ENCODE results near the gene HIPK3.
A peak's percentile ranks its signal among the peaks of the same experiment; 100 is the strongest.
"Not testable (repeated sequence)": the region's sequence is repeated elsewhere in the genome, so short reads cannot be mapped to it uniquely, and the experiment has no call there.

Gene HIPK3

DNA sequence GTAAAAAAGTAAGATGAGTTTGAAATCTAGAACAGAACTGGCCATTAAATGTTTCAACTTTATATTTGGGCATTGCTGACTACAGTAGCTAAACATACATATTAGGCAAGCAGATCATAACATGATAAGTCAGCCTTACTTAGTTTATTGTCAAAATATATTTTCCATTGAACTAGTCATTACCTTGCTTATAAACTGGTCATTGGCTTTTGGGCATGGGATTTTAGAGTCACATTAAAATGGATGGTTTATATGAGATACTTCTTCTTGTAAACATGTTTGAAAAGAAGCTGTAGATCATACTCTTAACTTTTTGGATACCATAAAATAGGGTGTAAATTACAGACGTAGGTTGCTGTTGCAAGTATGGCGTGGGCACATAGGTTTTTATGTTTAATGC, 2.7 kb downstream of the HIPK3 start:
- FAIRE-seq = no peak

GRCh38 chr11:33261350-33261749, 4.2 kb downstream of the HIPK3 start:
- FAIRE-seq = not testable (repeated sequence)

- FAIRE-seq = no peak
Observed at GRCh38 chr11:33262011-33262645, 4.9 kb downstream of the HIPK3 start.

DNA sequence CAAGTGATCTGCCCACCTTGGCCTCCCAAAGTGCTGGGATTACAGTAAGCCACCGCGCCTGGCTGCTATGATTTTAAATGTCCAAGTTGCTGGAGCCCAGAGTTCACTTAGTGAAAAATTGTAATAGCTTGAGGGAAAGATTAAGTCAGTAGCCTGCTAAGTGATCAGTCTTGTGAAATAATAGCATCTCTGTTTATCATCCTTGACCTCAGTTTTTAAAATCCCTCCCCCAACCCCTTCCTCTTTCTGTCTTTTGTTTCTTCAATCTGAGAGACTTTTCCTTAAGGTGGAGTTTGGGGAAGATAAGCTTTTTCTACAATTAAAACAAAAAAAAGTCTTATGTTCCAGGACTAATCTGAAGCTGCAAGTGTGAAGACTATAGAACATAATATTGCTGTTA, 6.4 kb downstream of the HIPK3 start:
- FAIRE-seq = no peak

DNA sequence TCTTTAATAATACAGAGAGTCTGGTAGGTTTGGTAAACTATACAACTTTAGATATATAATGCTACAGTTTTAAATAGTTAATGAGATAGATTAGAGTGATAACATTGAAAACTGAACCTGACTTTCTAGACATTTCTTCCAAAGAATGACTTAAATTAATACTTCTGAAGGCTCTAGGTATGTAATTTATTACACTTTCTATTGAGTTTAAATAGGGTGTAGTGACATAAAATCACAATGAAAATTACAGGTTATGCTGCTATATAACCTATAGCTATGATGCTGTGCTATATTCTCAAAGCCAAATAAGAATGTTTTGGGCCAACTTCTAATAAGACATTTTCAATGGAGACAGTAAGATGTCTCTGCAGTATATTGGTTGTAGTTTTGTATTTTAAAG, 7.7 kb downstream of the HIPK3 start:
- FAIRE-seq = no peak

DNA sequence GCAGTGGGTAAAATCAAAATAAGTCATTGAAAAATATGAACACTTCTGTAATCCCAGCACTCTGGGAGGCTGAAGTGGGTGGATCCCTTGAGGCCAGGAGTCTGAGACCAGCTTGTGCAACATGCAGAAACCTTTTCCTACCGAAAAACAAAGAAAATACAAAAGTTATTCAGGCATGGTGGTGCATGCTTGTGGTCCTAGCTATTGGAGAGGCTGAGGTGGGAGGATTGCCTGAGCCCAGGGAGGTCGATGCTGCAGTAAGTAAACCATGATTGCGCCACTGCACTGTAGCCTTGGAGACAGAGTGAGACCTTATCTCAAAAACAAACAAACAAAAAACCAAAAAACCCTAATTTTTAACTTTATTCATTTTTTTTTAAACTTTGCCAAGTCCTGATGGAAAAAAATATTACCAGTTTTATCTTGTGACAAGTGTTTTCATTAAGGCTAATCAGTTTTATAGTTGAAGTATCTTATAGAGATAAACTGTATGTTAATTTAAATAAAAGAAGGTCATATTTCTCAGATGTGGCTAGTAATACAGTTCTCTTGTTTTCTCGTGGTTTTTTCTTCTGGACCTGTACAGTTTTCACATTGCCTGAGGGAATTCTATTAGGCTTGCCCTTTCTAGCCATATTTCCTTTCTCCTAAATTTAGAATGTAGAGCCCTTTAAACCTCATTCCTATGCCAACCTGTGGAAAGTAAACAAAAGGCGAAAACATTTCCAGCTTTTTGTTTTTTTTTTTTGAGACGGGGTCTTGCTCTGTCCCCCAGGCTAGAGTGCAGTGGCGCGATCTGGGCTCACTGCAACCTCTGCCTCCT, 9.4 kb downstream of the HIPK3 start:
- FAIRE-seq = no peak

DNA sequence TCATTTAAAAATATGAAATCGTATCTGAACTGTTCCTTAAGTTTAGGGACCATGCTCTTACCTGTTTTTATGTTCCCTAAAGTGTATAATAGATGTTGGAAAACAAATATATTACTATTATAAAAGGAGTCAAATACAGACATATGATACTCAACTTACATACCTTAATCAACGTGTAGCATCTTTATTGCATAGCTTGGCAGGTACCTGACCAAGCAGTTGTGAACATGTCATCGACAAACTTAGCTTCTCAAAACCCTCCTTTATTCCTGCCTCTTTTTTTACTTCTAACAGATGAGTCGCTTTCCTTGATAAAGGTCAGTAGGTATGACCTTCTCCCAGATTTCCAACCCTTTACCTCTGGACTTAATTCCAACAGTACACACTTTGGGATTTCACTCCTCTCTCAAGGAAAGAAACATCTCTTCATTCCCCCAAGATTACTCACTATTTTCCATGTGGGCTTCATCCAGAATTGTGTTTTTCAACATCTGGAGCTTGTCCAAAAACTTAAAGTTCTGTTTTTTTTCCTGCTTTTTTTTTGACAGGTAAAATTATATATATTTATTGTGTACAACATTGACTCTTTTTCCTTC, 11.9 kb downstream of the HIPK3 start:
- no peak for FAIRE-seq

GRCh38 chr11:33269822-33270221, 12.6 kb downstream of the HIPK3 start:
- no peak for FAIRE-seq

GRCh38 chr11:33271059-33271458, 13.9 kb downstream of the HIPK3 start:
- FAIRE-seq = no peak

- no peak for FAIRE-seq
Observed at GRCh38 chr11:33272338-33273107, 15.3 kb downstream of the HIPK3 start.

DNA sequence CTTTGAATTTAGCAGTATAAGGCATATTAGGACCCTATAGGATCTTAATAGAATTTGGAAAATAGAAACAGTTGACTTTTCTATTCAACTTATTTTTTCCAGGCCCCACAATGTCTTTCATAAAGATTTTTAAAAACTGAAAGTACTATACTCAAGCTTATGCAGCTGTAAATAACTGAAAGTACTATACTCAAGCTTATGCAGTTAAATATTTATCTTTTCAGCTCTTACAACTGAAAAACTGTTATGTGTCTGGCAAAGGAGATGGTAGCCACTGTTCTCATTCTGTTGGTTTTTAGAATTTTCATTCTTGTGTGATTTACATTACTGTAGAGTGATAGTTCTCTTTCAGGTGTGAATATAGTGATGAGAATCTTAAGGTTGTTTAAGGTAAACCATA, 16.5 kb downstream of the HIPK3 start:
- peak; percentile 74 for FAIRE-seq

- FAIRE-seq = no peak
Observed at GRCh38 chr11:33280411-33280810, 23.2 kb downstream of the HIPK3 start.

- FAIRE-seq = no peak
Observed at GRCh38 chr11:33281758-33282157, 24.6 kb downstream of the HIPK3 start.

- FAIRE-seq = no peak
Observed at GRCh38 chr11:33284818-33285217, 27.6 kb downstream of the HIPK3 start.

- peak; percentile 93 for FAIRE-seq
Observed at GRCh38 chr11:33290319-33290718, 33.1 kb downstream of the HIPK3 start.

GRCh38 chr11:33291004-33291777, 34.0 kb downstream of the HIPK3 start:
- FAIRE-seq = peak; percentile 89

- no peak for FAIRE-seq
Observed at GRCh38 chr11:33292311-33292710, 35.1 kb downstream of the HIPK3 start.

DNA sequence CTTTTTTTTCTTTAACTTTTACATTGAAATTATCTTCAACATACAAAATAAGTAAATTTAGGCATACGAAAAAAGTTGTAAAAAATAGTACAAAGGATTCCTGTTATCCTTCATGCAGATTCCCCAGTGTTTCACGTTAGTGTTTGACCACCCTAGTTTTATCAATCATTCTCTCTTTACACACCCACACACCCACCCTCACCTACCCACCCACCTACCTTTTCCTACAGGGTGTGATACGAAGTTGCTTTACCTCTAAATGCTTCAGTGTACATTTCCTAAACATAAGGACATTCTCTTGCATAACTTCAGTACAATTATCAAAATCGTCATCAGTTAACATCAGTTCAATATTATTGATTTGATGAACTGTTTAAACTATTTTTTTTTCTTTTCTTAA, 37.0 kb downstream of the HIPK3 start:
- FAIRE-seq = no peak

DNA sequence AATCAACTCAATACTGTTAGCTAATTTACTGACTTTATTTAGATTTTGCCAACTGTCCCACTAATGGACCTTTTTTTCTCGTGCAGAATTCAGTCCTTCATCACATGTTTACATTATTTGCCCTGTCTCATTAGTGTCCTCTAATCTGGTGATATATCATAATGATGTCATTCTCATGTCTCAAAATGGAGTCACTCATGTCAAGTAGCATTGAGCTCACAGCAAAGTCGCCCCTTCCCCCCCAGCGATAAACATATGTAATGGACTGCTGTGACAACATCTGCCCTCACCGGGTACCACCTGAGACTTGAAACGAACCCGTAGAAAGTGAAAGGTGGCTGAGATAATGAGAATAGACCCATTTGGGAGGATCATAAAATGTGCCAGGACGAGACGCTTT, 37.6 kb downstream of the HIPK3 start:
- no peak for FAIRE-seq

DNA sequence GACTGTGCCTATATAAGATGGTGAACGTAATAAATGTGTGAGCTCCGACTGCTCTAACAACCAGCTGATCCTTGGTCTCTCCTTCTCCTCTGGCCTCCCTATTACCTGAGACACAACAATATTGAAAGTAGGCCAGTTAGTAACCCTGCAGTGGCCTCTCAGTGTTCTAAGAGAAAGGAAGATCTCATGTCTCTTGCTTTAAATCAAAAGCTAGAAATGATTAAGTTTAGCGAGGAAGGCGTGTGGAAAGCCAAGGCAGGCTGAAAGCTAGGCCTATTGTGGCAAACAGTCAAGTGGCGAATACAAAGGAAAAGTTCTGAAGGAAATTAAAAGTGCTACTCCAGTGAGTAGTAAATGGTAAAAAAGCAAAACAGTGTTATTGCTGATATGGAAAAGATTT, 39.5 kb downstream of the HIPK3 start:
- FAIRE-seq = no peak

DNA sequence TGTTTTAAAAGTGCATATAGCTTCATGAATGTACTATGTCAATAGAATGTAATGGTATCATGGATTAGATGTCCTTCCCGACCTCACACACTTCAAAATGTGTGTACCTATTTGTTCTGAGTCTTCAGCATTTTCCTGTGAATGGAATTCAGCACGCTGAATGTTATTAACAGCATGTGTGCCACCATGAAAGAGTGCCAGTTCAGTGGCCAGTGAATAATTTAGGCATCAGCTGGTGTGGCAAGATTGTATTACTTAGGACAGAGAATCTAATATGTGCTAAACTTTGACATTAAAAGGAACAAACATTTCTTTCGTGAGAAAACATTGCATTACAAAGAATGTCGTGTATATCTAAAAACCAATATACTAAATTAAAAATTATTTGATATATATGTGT, 46.4 kb downstream of the HIPK3 start:
- FAIRE-seq = no peak

DNA sequence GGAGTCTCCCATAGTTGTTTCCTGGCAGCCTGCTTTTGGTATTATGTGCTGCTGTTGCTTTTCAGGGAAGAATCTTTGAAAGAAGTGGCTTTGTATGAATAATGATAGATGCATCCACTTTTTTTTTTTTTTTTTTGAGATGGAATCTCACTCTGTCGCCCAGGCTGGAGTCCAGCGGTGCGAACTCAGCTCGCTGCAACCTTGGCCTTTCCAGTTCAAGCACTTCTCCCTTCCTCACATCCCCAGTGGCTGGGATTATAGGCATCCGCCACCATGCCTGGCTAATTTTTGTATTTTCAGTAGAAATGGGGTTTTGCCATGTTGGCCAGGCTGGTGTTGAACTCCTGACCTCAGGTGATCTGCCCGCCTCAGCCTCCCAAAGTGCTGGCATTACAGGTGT, 49.6 kb downstream of the HIPK3 start:
- not testable (repeated sequence) for FAIRE-seq

GRCh38 chr11:33307984-33308383, 50.8 kb downstream of the HIPK3 start:
- no peak for FAIRE-seq
